IMR-90 (cell line): ENCODE results near the gene CDC42EP1. TPM values are rescaled to one million over a fixed set of nuclear protein-coding genes. Genes with fewer than 3 reads are reported as not detected.
A peak's percentile ranks its signal among the peaks of the same experiment; 100 is the strongest.

Source experiments
- ATAC-seq: fragments of 200-7000 bp; cut with Tn5 transposase; 2 replicates; pipeline ENCODE4 v1.9.1; 2020; ENCODE audit warnings: low read depth, mild to moderate bottlenecking, moderate library complexity
- BruUV-seq: library from RNA; stranded (reverse); fragments of 400-500 nt; replicated peaks from 2 replicates; lab custom pipeline; 2021; lab: Mats Ljungman, UMichigan
- CTCF ChIA-PET: fragments of 300-600 bp; formaldehyde crosslinking; extraction: SDS; loops from one replicate; lab custom pipeline; 2021; ENCODE audit warnings: antibody characterized with exemption; lab: Yijun Ruan, JAX
- POLR2A ChIA-PET: fragments of 300-600 bp; sonication (Branson Sonifier 250); formaldehyde crosslinking; loops from one replicate; lab custom pipeline; 2022; ENCODE audit warnings: antibody characterized with exemption; ENCODE audit not compliant: unreplicated experiment; lab: Charles Lee
- DNase-seq: peaks from one replicate; pipeline ENCODE4 v3.0.0; 2013
- H2AFZ ChIP-seq: replicated peaks from 2 replicates; pipeline ENCODE3; 2013; ENCODE audit warnings: low read length, mild to moderate bottlenecking; ENCODE audit not compliant: poor library complexity
- H2AK5ac ChIP-seq: 2 replicates; pipeline ENCODE4 v1.6.1; 2013; ENCODE audit warnings: low read depth, low read length, inconsistent platforms
- H2AK9ac ChIP-seq: replicated peaks from 2 replicates; pipeline ENCODE3; 2013; ENCODE audit warnings: mild to moderate bottlenecking, low read depth, low read length, moderate library complexity; ENCODE audit not compliant: poor library complexity
- H2BK120ac ChIP-seq: 2 replicates; pipeline ENCODE4 v1.6.1; 2013; ENCODE audit warnings: low read depth, low read length, inconsistent platforms
- H2BK15ac ChIP-seq: 3 replicates; pipeline ENCODE4 v1.6.1; 2013; ENCODE audit warnings: low read depth, low read length, inconsistent platforms
- H2BK20ac ChIP-seq: 2 replicates; pipeline ENCODE4 v1.6.1; 2013; ENCODE audit warnings: low read depth, mild to moderate bottlenecking, inconsistent platforms, low read length, moderate library complexity
- H2BK5ac ChIP-seq: 2 replicates; pipeline ENCODE4 v1.6.1; 2013; ENCODE audit warnings: mild to moderate bottlenecking, low read depth, low read length, inconsistent platforms; ENCODE audit not compliant: poor library complexity, severe bottlenecking
- H3K14ac ChIP-seq: replicated peaks from 2 replicates; pipeline ENCODE4 v1.6.1; 2013; ENCODE audit warnings: low read depth, low read length, inconsistent platforms
- H3K18ac ChIP-seq: 2 replicates; pipeline ENCODE4 v1.6.1; 2013; ENCODE audit warnings: low read depth, low read length, control low read depth
- H3K23ac ChIP-seq: 2 replicates; pipeline ENCODE4 v1.6.1; 2013; ENCODE audit warnings: low read depth, low read length, inconsistent platforms
- H3K27ac ChIP-seq: 2 replicates; pipeline ENCODE4 v1.5.1; 2013; ENCODE audit warnings: mild to moderate bottlenecking, control low read depth, low read length; ENCODE audit not compliant: insufficient read depth
- H3K27me3 ChIP-seq: 2 replicates; pipeline ENCODE4 v1.6.1; 2013; ENCODE audit warnings: low read length; ENCODE audit not compliant: control insufficient read depth, insufficient read depth
- H3K36me3 ChIP-seq: 2 replicates; pipeline ENCODE4 v1.6.1; 2013; ENCODE audit warnings: low read length, mixed read lengths; ENCODE audit not compliant: control insufficient read depth, insufficient read depth
- H3K4ac ChIP-seq: 2 replicates; pipeline ENCODE4 v1.6.1; 2013; ENCODE audit warnings: low read depth, low read length, inconsistent platforms
- H3K4me1 ChIP-seq: 2 replicates; pipeline ENCODE4 v1.6.1; 2013; ENCODE audit warnings: low read length, mixed read lengths; ENCODE audit not compliant: control insufficient read depth, insufficient read depth
- H3K4me2 ChIP-seq: 2 replicates; pipeline ENCODE4 v1.6.1; 2013; ENCODE audit warnings: low read depth, mild to moderate bottlenecking, control low read depth, low read length, moderate library complexity
- H3K4me3 ChIP-seq: 2 replicates; pipeline ENCODE4 v1.5.1; 2013; ENCODE audit warnings: low read depth, mild to moderate bottlenecking, control low read depth, low read length, moderate library complexity; ENCODE audit not compliant: insufficient read depth
- H3K56ac ChIP-seq: 2 replicates; pipeline ENCODE4 v1.6.1; 2013; ENCODE audit warnings: low read length, inconsistent platforms; ENCODE audit not compliant: insufficient read depth; ENCODE audit errors: extremely low read depth
- H3K79me1 ChIP-seq, 2 experiments: 2 replicates each; pipeline ENCODE4 v1.6.1; 2013; ENCODE audit warnings: low read length in 2 of 2, inconsistent platforms in 1 of 2, low read depth in 1 of 2
- H3K9ac ChIP-seq: 2 replicates; pipeline ENCODE4 v1.6.1; 2013; ENCODE audit warnings: low read depth, low read length, control low read depth
- H3K9me1 ChIP-seq: 2 replicates; pipeline ENCODE4 v1.6.1; 2013; ENCODE audit warnings: low read length, inconsistent platforms; ENCODE audit not compliant: insufficient read depth
- H3K9me3 ChIP-seq: 2 replicates; pipeline ENCODE4 v1.6.1; 2013; ENCODE audit warnings: low read length; ENCODE audit not compliant: control insufficient read depth, insufficient read depth
- H4K20me1 ChIP-seq: 2 replicates; pipeline ENCODE4 v1.6.1; 2013; ENCODE audit warnings: low read length, inconsistent platforms; ENCODE audit not compliant: insufficient read depth
- H4K5ac ChIP-seq: 2 replicates; pipeline ENCODE4 v1.6.1; 2013; ENCODE audit warnings: mild to moderate bottlenecking, low read depth, low read length, control low read depth
- H4K8ac ChIP-seq, 2 experiments: 2 replicates each; pipeline ENCODE4 v1.6.1; 2013; ENCODE audit warnings: low read depth in 2 of 2, low read length in 2 of 2, control low read depth in 1 of 2, inconsistent platforms in 1 of 2
- H4K91ac ChIP-seq: 2 replicates; pipeline ENCODE4 v1.6.1; 2013; ENCODE audit warnings: low read depth, low read length, inconsistent platforms; ENCODE audit not compliant: insufficient read depth
- BHLHE40 ChIP-seq: fragments of 150-350 bp; IDR thresholded peaks from 2 replicates; pipeline ENCODE4 v1.6.1; 2016; ENCODE audit warnings: mild to moderate bottlenecking, low read depth, low read length
- MAFK ChIP-seq: IDR thresholded peaks from 2 replicates; pipeline ENCODE4 v1.6.1; 2012; ENCODE audit warnings: low read depth, low read length, improper control_type of control experiment
- NFE2L2 ChIP-seq: fragments of 150-350 bp; IDR thresholded peaks from 2 replicates; pipeline ENCODE4 v1.6.1; 2016; ENCODE audit warnings: low read depth, mild to moderate bottlenecking, low read length
- RCOR1 ChIP-seq: IDR thresholded peaks from 2 replicates; pipeline ENCODE4 v1.6.1; 2012; ENCODE audit warnings: mild to moderate bottlenecking, low read length, improper control_type of control experiment; ENCODE audit not compliant: insufficient replicate concordance
- RFX5 ChIP-seq: IDR thresholded peaks from 2 replicates; pipeline ENCODE4 v1.8.0; 2012; ENCODE audit warnings: low read depth, mild to moderate bottlenecking, low read length, moderate library complexity
- USF2 ChIP-seq: fragments of 150-350 bp; IDR thresholded peaks from 2 replicates; pipeline ENCODE4 v1.6.1; 2017; ENCODE audit warnings: mild to moderate bottlenecking, antibody characterized with exemption, low read length, low read depth
- WGBS, 2 experiments: methylation state at CpG; one replicate each; pipeline versions ENCODE4 v1.1.5 to v1.1.7; 2013; ENCODE audit warnings: missing lambda C conversion rate in 2 of 2; ENCODE audit not compliant: insufficient read length in 1 of 2; ENCODE audit errors: extremely low coverage in 2 of 2; 5-methylcytosine and 5-hydroxymethylcytosine counted together
- dilution Hi-C: fragments of 300-500 bp; cut with HindIII; formaldehyde crosslinking; loops from one replicate; pipeline ENCODE4 v1.14.3; 2018; ENCODE audit warnings: low sequenced_read_pairs; ENCODE audit not compliant: unreplicated experiment
- in situ Hi-C: fragments of 300-500 bp; cut with MboI; formaldehyde crosslinking; loops from 3 replicates; pipeline ENCODE4 v1.14.3; 2019; ENCODE audit warnings: low sequenced_read_pairs, inconsistent platforms, mixed read lengths
- intact Hi-C: fragments of 100-400 bp; cut with micrococcal nuclease; formaldehyde crosslinking; loops from 2 replicates; pipeline ENCODE4 v1.10.0; 2022
- polyA plus RNA-seq, 3 experiments: library from polyadenylated mRNA; depleted of rRNA; stranded (reverse); fragments of >200 nt; gene quantifications; 2 replicates each; pipeline ENCODE4 v1.2.3, GENCODE V29; 2012; ENCODE audit warnings: low replicate concordance in 1 of 3
- total RNA-seq: library from RNA; depleted of rRNA; stranded (reverse); fragments of >200 nt; gene quantifications from 2 replicates; pipeline ENCODE4 v1.2.3, GENCODE V29; 2012
- TF ChIP-seq, protein P1 (sequence below): conservative IDR thresholded peaks from 2 replicates; pipeline ENCODE4 v1.5.1; 2012; ENCODE audit warnings: mild to moderate bottlenecking, low read depth, low read length, improper control_type of control experiment

Gene CDC42EP1
- total and polyA plus RNA-seq, 2 of the 4 experiments (the other 2 are of a cell fraction) = 4.7 to 47.3 TPM

DNA sequence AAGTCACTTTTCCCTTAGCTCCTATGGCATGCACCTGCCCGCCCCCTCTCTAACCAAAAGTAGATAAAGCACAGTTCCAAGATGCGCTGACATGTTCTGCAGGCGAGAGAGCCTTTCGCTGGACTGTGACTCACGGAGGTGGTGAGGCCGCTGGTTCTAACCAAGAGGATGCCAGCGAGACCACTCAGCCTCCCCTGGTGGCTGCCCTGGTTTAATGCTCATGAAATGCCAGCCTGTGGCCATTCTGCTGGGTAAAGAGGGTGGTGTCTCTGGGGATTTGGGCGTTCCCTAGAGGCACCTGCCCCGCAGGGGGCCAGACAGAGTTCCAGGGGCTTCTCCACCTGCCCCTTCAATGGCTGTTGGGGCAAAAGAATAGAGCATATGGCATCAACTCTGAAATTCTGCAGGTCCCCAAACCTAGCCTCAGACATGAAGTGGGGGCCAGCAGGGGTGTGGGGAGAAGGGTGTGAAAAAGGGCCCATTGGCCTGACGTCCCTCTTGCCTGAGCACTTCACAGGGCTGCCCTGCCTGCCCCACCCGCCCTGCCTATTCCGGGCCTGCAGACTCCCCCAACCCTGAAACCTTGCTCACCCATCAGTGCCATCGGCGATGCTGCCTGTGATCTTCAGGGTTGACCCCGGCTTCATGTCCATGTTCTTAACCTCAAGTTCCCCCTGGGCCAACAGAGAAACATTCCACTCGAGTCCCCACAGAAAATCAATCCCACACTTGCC is 11.1 kb downstream of the CDC42EP1 start (continued):
- TF ChIP-seq, protein P1, sequence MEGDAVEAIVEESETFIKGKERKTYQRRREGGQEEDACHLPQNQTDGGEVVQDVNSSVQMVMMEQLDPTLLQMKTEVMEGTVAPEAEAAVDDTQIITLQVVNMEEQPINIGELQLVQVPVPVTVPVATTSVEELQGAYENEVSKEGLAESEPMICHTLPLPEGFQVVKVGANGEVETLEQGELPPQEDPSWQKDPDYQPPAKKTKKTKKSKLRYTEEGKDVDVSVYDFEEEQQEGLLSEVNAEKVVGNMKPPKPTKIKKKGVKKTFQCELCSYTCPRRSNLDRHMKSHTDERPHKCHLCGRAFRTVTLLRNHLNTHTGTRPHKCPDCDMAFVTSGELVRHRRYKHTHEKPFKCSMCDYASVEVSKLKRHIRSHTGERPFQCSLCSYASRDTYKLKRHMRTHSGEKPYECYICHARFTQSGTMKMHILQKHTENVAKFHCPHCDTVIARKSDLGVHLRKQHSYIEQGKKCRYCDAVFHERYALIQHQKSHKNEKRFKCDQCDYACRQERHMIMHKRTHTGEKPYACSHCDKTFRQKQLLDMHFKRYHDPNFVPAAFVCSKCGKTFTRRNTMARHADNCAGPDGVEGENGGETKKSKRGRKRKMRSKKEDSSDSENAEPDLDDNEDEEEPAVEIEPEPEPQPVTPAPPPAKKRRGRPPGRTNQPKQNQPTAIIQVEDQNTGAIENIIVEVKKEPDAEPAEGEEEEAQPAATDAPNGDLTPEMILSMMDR = 0 out of 2 replicates have a peak, but pooled peaks have one; percentile 16

- H2BK120ac ChIP-seq = no peak overlapping the region
- H2AK5ac ChIP-seq = no peak overlapping the region
- intact Hi-C loops = no loop called here
- H3K36me3 ChIP-seq = peaks cover 29% of the 10 kb centered on the region
- H2AK9ac ChIP-seq = peak overlapping the region; percentile 76
- H3K9me3 ChIP-seq = no peaks in the 10 kb centered on the region
- 100% methylated on average over 1 of the region's 8 CpGs; no CpG with 5 or more reads in 1 of the 2 experiments for WGBS, 2 experiments
- no peak overlapping the region for H4K5ac ChIP-seq
- no peaks in the 10 kb centered on the region for H3K27me3 ChIP-seq
- H3K79me1 ChIP-seq = peaks cover 24 to 52% of the 10 kb centered on the region in 2 experiments; a peak in 3 of 4 replicates
- no peak overlapping the region for H3K18ac ChIP-seq
- H3K9me1 ChIP-seq = 0 out of 2 replicates have a peak, but pooled peaks cover 6% of the 10 kb centered on the region
- no peak for ATAC-seq
- no peak overlapping the region for H4K91ac ChIP-seq
- H3K4me1 ChIP-seq = peaks cover 7% of the 10 kb centered on the region
- no peak overlapping the region for H2AFZ ChIP-seq
- dilution Hi-C loops = no loop called here
- no peak overlapping the region for H3K14ac ChIP-seq
- no peak overlapping the region for H2BK20ac ChIP-seq
- TF ChIP-seq BHLHE40 (no peak), RCOR1 (no peak), USF2 (no peak), NFE2L2 (no peak), MAFK (no peak), RFX5 (no peak)
- TF ChIP-seq, protein P1 = no peak
- in situ Hi-C loops = no loop called here
- peaks cover 51% of the 10 kb centered on the region for H4K20me1 ChIP-seq
- no peak overlapping the region for H3K4ac ChIP-seq
- no peak overlapping the region for H3K9ac ChIP-seq
- H3K23ac ChIP-seq = no peak overlapping the region
- no peak for DNase-seq
- POLR2A ChIA-PET = interaction anchor here (0.7 kb wide), 1 partner anchor 13 kb away, joined by 7 read pairs; no protein-coding TSS in a partner anchor
- H3K56ac ChIP-seq = no peak overlapping the region
- no peak overlapping the region for H3K4me2 ChIP-seq
- no TSS peak for BruUV-seq
- no peak overlapping the region for H3K4me3 ChIP-seq
- no peak overlapping the region for H2BK15ac ChIP-seq
- H2BK5ac ChIP-seq = no peak overlapping the region
- CTCF ChIA-PET = no interaction called here
- H4K8ac ChIP-seq = peak overlapping the region in 1 of 2 experiments; percentile 25; a peak in 1 of 4 replicates
- H3K27ac ChIP-seq = no peak overlapping the region
These were observed 11.7 kb downstream of the CDC42EP1 start for GRCh38 chr22:37571992-37572373.
